ENCODE measurements around the gene SERPINA5.

SERPINA5 gene

DNA sequence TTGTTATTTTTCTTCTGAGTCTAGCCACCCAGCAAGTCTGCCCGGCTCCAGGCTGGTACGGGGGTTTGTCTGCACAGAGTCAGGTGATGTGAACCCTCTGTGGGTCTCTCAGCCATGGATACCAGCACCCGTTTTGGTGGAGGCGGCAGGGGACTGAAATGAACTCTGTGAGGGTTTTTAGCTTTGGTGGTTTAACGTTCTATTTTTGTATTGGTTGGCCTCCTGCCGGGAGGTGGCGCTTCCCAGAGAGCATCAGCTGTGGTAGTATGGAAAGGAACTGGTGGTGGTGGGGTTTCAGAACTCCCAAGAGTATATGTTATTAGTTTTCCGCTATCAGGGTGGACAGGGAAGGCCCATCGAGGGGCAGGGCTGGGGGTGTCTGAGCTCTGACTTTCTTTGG is 25.2 kb upstream of the SERPINA5 start:
- no peak for DNase-seq

- DNase-seq, result no peak
Measured at GRCh38 chr14:94557327-94557726, 23.9 kb upstream of the SERPINA5 start.

DNA sequence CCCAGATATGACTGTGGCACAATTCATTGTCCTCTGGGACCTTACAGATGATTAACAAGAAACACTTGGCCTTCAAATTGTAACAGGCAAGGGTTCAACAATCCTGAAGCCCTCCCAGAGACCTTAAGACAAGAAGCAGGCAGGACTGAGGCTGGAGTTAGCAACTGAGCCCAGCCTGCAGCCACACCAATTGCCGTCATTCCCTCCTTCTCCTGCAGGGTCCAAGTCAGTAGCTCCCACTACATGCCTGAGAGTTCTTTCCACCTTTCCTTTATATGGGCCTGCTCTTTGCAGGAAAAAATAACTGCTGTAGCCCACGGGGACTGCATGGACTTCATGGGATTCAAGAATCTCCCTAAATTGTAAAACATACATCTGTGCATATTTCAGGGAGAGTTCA is 22.4 kb upstream of the SERPINA5 start:
- DNase-seq, result no peak

DNA sequence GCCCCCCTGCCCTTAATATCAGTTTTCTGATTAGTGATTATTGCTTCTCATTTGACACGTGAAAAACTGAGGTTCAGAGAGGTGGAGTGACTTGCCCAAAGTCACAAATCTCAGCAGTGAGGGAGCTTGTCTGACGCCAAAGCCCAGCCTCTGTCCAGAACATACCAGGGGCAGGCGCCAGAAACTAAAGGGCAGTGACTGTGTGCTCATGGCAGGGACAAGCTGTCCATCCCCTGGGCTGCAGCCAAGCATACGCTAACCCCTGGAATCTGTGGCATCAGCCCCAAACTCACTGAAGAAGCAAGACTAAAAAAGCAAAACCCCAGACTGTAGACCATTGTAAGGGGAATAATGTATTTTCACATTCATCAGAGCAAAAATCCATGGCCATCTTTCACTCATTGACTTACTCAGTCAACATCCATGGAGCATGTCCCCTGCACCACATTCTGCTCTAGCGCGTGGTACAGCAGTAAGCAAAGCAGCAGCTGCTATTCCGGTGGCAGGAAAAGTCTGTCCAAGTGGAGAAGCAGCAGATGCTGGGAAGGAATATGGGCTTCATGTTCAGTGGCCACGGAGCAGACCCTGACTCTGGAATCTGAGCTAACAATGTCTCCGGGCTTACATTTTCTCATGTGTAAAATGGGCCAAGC is 21.5 kb upstream of the SERPINA5 start:
- no peak for DNase-seq

DNA sequence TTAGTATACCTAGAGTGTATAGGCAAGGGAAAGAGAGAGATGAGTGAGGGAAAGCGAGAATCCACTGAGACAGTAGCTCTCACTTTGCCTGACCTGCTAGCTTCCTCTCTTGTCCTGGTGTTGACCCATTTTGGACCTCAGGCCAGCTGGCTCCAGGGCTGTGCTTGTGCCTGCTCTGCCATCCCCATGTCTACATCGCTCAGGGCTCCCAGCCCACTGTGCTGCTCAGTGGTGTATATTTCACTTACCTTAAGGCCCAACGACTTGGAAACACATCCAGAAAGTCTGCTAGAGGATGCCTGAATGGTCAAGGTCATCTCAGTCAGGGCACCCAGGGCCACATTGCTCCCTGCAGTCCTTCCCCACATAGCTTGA is 20.9 kb upstream of the SERPINA5 start:
- DNase-seq, result no peak

- DNase-seq, result no peak
Measured at GRCh38 chr14:94560751-94561655, 20.2 kb upstream of the SERPINA5 start, which contains the start of gene SERPINA4. SERPINA4 (plus strand) TSS chr14:94561442; CDS start chr14:94563483, 2,041 bp downstream.

- DNase-seq, result no peak
Measured at GRCh38 chr14:94561656-94562010, 19.6 kb upstream of the SERPINA5 start.

- no peak for DNase-seq
Measured at GRCh38 chr14:94562022-94562421, 19.2 kb upstream of the SERPINA5 start.

- no peak for DNase-seq
Measured at GRCh38 chr14:94562941-94563883, 18.0 kb upstream of the SERPINA5 start.

DNA sequence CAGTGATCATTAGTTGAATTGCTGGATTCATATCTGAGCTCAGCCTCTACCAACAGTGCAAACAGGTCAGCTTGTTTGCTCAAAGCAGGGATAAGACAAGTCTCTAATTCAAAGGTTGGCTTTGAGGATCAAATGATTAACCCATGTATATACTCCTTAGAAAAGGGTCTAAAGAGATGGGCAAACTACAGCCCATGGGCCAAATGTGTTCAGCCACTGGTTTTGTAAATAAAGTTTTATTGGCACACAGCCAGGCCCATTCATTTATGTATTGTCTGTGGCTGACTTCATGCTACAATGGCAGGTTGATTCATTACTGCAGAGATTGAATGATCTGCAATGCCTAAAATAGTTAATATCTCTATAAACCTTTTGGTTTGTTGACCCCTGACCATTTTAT is 16.8 kb upstream of the SERPINA5 start:
- no peak for DNase-seq

- no peak for DNase-seq
Measured at GRCh38 chr14:94568186-94568585, 13.0 kb upstream of the SERPINA5 start.

DNA sequence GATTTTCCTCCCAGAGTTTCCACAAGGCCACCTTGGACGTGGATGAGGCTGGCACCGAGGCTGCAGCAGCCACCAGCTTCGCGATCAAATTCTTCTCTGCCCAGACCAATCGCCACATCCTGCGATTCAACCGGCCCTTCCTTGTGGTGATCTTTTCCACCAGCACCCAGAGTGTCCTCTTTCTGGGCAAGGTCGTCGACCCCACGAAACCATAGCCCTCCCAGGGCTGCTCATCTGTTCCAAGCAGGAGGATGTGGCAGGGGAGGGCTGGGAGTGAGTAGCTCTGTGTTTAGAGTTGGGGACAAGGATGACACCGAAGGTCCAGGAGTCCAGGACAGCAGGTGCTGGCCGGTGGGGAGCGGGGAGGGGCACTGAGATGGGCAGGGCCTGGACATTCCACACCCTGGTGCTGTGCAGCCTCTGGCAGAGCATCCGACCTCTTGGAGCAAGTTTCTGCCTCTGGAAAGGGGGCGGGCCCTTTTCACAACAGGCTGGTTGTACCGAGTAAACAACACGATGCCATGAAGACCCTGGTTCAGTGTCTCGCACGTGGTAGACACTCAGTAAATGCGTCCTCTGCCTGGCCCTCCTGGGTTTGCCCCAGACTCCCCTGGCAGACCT is 11.7 kb upstream of the SERPINA5 start:
- no peak for DNase-seq

DNA sequence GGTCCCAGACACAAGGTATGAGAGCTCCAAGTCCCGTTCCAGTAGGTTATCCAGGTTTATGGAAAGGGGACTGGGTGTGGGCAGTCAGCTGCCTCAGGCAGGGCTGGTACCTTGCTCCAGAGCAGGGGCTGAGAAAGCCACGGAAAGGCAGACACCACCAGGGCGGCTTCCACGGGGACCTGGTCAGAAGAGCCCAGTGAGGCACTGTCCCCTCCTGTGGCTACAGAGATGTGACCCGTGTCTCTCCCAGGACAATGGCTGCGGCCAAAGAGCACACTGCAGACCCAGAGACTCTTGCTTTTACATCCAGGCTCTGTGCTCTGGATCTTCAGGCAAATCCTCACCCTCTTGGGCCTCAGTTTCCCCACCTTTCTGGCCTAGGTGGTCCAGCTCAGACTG is 11.2 kb upstream of the SERPINA5 start:
- no peak for DNase-seq

DNA sequence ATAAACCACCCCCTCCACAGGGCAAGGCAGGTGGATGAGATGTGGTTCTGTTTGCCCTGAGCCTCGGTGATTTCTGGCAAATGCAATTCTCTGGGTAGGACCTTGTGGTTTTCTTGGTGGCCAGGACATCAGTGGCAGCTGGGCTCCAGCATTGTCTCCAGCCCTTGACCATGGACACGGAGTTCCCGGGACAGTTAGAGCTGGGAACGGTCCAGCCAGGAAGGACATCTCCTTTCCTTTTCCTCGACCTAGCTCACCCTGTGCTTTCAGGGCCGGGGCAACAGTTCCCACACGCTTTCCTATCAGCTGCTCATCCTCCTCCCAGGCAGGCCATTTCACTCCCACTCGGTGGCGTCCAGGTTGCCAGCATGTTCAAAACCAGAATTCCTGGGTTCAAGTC is 10.8 kb upstream of the SERPINA5 start:
- no peak for DNase-seq

GRCh38 chr14:94571395-94571794 is 9.8 kb upstream of the SERPINA5 start:
- DNase-seq, result no peak

GRCh38 chr14:94571950-94572349 is 9.3 kb upstream of the SERPINA5 start:
- no peak for DNase-seq

GRCh38 chr14:94572637-94573303 is 8.5 kb upstream of the SERPINA5 start:
- DNase-seq, result no peak

DNA sequence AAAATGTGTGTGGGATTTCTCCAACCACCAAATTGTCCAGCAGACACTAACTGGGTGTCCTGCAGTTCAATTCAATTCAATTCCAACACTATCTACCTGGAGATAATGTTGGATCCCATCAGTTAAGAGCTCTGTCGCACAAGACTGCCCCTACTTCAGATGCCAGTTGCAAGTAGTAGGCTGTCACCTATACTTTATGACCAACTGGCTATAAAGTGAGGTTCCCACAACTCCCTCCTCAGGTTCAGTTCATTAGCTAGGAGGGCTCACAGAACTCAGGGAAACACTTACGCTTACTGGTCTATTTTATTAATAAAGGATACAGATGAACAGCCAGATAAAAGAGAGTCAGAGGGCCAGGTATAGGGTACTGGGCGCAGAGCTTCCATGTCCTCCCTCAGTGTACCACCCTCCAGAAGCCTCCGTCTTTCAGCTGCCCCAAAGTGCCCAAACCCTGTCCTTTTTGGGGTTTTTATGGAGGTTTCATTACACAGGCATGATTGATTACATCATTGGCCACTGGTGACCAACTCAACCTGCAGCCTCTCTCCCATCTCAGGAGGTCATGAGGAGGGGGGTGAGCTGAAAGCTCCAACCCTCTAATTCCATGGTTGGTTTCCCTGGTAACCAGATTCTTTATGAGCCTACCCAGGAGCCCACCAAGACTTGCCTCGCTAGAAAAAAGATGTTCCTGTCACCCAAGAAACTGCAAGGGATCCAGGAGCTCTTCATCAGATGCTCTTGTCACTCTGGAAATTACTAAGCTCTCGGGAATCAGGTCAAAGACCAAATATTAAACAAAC is 7.5 kb upstream of the SERPINA5 start:
- DNase-seq, result no peak

DNA sequence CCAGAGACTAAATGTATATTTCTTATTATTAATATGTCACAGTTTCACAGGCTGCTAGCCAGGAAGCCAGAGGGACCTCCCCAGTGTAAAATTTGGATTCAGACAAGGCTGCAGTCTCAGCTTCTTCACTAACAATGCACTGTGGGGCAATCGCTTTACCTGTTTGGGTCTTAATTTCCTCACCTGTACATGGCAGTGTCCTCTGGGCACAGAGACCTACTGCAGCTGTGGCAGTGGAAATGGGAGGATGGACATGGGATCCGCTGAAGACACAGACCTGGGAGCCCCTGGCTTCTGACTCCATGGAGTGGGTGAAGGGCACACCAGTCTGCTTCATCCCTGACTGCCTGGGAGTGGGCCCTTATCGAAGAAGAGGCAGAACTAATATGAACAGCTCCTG is 6.9 kb upstream of the SERPINA5 start:
- DNase-seq, result no peak

DNA sequence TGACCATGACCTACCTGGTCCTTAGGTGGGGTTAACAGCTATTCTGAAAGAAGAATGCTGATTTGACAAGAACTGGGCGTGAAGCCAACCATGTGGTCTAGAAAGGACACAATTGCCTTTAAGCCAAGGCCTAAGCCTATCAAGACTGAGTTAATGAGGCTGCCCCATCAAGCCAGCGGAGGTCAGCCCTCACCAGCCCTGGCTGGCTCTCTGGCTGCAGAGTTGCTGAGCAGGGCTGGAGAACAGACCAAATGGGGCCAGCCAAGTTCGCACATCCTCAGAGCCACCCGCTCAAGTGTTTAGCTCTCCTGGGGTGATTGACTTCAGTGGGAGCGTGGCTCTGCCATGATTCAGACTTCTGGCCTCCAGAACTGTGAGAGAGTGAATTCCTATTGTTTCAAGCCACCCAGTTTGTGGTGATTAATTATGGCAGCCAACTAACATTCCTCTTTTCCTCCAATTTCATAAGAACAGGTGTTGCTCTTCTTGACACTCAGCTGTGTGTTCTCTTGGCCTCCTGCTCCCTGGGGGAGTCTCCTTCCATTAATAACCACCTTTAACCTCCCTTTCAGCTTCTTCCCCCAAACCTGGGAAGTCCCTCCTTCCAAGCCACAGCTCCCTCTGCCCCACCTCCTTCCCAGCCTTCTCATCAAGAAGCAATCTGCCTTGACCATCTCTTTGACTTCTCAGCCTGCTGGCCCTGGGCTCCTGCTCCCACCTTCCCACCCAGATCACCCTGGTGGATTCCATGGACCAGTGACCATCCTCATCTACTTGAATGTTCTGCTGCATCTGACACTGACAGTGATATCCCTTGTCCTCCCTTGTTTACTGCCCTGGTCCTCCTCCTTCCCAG is 5.3 kb upstream of the SERPINA5 start:
- DNase-seq, result no peak

All from DMS53 (cell line).